Neural cell (in vitro differentiated cells): ENCODE measurements around the gene CACNA2D4.

Source experiments
- EP300 ChIP-seq: fragments of 450-650 bp; conservative IDR thresholded peaks from 2 replicates; pipeline ENCODE4 v1.6.1; 2014; ENCODE audit warnings: antibody characterized with exemption, mild to moderate bottlenecking, moderate library complexity; ENCODE audit not compliant: poor library complexity, severe bottlenecking
- EZH2 ChIP-seq: fragments of 200-600, 300-800 bp; shearing (Covaris generic), sonication (generic); IDR thresholded peaks from 2 replicates; pipeline ENCODE4 v1.6.1; 2014; ENCODE audit warnings: antibody characterized with exemption, low read length, borderline replicate concordance, mild to moderate bottlenecking; ENCODE audit not compliant: insufficient read depth, poor library complexity, severe bottlenecking
- MXI1 ChIP-seq: fragments of 450-650 bp; conservative IDR thresholded peaks from 2 replicates; pipeline ENCODE4 v1.6.1; 2014; ENCODE audit warnings: antibody characterized with exemption, mild to moderate bottlenecking; ENCODE audit not compliant: poor library complexity, severe bottlenecking
- POLR2AphosphoS5 ChIP-seq: IDR thresholded peaks from 2 replicates; pipeline ENCODE4 v1.6.1; 2012
- RAD21 ChIP-seq: fragments of 450-650 bp; conservative IDR thresholded peaks from 2 replicates; pipeline ENCODE4 v1.6.1; 2014; ENCODE audit warnings: antibody characterized with exemption, mild to moderate bottlenecking, moderate library complexity
- SMC3 ChIP-seq: fragments of 450-650 bp; conservative IDR thresholded peaks from 2 replicates; pipeline ENCODE4 v1.6.1; 2014; ENCODE audit warnings: antibody characterized with exemption, mild to moderate bottlenecking, moderate library complexity; ENCODE audit not compliant: poor library complexity
- TAF1 ChIP-seq: IDR thresholded peaks from 2 replicates; pipeline ENCODE4 v1.6.1; 2012; ENCODE audit warnings: low read depth
- TF ChIP-seq, protein P1 (sequence below): IDR thresholded peaks from 2 replicates; pipeline ENCODE4 v1.6.1; 2012; ENCODE audit warnings: borderline replicate concordance
- TF ChIP-seq, protein P2 (sequence below): fragments of 450-650 bp; IDR thresholded peaks from 2 replicates; pipeline ENCODE4 v1.5.1; 2014; ENCODE audit warnings: antibody characterized with exemption, mild to moderate bottlenecking, moderate library complexity; ENCODE audit not compliant: poor library complexity, severe bottlenecking

DNA sequence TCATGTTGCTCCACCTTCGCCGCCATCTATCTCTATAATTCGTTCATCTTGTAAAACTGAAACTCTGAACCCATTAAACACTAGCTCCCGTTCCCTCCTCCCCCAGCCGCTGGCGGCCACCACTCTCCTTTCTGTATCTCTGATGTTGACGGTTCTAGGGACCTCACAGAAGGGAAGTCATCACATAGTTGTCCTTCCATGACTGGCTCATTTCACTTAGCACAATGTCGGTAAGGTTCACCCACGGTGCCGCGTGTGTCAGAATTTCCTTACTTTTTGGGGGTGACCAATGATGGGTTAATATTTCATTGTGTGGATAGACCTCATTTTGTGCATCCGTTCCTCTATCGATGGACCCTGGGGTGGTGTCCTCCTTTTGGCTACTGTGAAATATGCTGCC is 2.0 kb upstream of the CACNA2D4 start:
- TF ChIP-seq, protein P1, sequence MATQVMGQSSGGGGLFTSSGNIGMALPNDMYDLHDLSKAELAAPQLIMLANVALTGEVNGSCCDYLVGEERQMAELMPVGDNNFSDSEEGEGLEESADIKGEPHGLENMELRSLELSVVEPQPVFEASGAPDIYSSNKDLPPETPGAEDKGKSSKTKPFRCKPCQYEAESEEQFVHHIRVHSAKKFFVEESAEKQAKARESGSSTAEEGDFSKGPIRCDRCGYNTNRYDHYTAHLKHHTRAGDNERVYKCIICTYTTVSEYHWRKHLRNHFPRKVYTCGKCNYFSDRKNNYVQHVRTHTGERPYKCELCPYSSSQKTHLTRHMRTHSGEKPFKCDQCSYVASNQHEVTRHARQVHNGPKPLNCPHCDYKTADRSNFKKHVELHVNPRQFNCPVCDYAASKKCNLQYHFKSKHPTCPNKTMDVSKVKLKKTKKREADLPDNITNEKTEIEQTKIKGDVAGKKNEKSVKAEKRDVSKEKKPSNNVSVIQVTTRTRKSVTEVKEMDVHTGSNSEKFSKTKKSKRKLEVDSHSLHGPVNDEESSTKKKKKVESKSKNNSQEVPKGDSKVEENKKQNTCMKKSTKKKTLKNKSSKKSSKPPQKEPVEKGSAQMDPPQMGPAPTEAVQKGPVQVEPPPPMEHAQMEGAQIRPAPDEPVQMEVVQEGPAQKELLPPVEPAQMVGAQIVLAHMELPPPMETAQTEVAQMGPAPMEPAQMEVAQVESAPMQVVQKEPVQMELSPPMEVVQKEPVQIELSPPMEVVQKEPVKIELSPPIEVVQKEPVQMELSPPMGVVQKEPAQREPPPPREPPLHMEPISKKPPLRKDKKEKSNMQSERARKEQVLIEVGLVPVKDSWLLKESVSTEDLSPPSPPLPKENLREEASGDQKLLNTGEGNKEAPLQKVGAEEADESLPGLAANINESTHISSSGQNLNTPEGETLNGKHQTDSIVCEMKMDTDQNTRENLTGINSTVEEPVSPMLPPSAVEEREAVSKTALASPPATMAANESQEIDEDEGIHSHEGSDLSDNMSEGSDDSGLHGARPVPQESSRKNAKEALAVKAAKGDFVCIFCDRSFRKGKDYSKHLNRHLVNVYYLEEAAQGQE: no peak
- TF ChIP-seq EZH2: no peak
- TF ChIP-seq, protein P2, sequence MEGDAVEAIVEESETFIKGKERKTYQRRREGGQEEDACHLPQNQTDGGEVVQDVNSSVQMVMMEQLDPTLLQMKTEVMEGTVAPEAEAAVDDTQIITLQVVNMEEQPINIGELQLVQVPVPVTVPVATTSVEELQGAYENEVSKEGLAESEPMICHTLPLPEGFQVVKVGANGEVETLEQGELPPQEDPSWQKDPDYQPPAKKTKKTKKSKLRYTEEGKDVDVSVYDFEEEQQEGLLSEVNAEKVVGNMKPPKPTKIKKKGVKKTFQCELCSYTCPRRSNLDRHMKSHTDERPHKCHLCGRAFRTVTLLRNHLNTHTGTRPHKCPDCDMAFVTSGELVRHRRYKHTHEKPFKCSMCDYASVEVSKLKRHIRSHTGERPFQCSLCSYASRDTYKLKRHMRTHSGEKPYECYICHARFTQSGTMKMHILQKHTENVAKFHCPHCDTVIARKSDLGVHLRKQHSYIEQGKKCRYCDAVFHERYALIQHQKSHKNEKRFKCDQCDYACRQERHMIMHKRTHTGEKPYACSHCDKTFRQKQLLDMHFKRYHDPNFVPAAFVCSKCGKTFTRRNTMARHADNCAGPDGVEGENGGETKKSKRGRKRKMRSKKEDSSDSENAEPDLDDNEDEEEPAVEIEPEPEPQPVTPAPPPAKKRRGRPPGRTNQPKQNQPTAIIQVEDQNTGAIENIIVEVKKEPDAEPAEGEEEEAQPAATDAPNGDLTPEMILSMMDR: no peak
- no peak for TF ChIP-seq MXI1
- no peak for TF ChIP-seq POLR2AphosphoS5
- TF ChIP-seq EP300: no peak
- no peak for TF ChIP-seq RAD21
- TF ChIP-seq TAF1: no peak
- TF ChIP-seq SMC3: no peak
